ENCODE data around the gene LRBA. TPM values are rescaled to one million over a fixed set of nuclear protein-coding genes. Genes with fewer than 3 reads are reported as not detected.

LRBA gene
- polyA plus RNA-seq, 2 of the 4 experiments (the other 2 are of a cell fraction) = 10.7 to 25.1 TPM

DNA sequence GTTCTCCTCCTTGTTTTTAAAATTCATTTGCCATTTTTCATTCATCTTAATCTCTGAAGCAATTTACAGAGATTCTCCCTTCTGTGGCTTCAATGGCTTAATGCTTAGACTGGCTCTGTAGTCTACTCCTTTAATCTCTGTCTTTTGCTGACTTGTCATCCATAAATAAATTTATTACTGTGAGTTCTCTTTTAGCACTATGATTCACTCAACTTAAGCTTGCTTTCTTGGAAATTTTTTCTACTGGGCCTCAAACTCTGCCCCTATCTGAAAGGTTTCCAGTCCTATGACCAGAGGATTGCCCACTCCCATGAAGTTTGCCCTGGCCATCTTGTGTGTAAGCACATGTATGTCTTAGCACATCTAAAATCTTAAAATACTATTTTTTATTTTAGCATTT is 685.7 kb downstream of the LRBA start:
- POLR2A ChIA-PET = no interaction called here
- Histone ChIP-seq H3K9me3 (no peaks in the 10 kb centered on the region), H3K27ac (no peak overlapping the region), H3K4me1 (no peaks in the 10 kb centered on the region), H3K4me3 (no peak overlapping the region), H3K4me2 (no peak overlapping the region)
- TF ChIP-seq BHLHE40 (IDR thresholded peaks at IDR 0.05; ENCODE audit: low read depth, low read length) = no peak
- TF ChIP-seq MAFK (IDR thresholded peaks at IDR 0.05; ENCODE audit: partially characterized antibody) = no peak
- TF ChIP-seq POLR2AphosphoS2 (conservative IDR thresholded peaks at IDR 0.05; ENCODE audit: low read length) = no peak
- no peak for TF ChIP-seq CEBPB (IDR thresholded peaks at IDR 0.05)
- TF ChIP-seq POLR2A (IDR thresholded peaks at IDR 0.05; ENCODE audit: low read length) = no peak
- DNase-seq (ENCODE audit: low read depth in 1 of 2, low spot score in 1 of 2) (no peak), ATAC-seq (no peak), FAIRE-seq (no peak)
- CTCF ChIA-PET = interaction anchor here (0.6 to 1.5 kb wide), 3 partner anchors 11 to 705 kb away, joined by 3 read pairs; no protein-coding TSS in a partner anchor

DNA sequence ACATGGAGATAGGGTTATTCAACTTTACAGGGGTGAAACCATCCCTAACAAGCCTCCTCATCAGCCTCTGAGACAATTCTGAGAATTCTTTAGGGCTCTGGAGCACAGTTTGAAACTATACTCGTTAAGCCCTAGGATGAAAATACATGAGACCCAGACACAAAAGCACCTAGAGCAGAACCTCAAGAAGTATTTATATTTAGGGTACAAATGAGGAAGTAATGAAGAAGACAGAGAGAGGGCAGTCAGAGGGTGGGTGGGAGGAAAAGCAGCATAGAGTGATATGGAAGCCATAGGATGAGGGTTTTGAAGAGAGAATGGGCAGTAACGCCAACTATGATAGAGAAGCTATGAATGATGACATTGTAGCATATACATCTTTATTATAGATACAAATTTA is 686.6 kb downstream of the LRBA start:
- ChIA-PET CTCF (interaction anchor here (1.0 kb wide), 1 partner anchor 24 kb away, joined by 3 read pairs; no protein-coding TSS in a partner anchor), POLR2A (no interaction called here)
- ATAC-seq (no peak), DNase-seq (ENCODE audit: low read depth in 1 of 2, low spot score in 1 of 2) (no peak), FAIRE-seq (no peak)
- Histone ChIP-seq H3K4me1 (no peaks in the 10 kb centered on the region), H3K27ac (no peak overlapping the region), H3K4me2 (no peak overlapping the region), H3K4me3 (no peak overlapping the region), H3K9me3 (no peaks in the 10 kb centered on the region)
- TF ChIP-seq, protein P1, sequence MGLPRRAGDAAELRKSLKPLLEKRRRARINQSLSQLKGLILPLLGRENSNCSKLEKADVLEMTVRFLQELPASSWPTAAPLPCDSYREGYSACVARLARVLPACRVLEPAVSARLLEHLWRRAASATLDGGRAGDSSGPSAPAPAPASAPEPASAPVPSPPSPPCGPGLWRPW (IDR thresholded peaks at IDR 0.05) = no peak
- TF ChIP-seq, protein P2, sequence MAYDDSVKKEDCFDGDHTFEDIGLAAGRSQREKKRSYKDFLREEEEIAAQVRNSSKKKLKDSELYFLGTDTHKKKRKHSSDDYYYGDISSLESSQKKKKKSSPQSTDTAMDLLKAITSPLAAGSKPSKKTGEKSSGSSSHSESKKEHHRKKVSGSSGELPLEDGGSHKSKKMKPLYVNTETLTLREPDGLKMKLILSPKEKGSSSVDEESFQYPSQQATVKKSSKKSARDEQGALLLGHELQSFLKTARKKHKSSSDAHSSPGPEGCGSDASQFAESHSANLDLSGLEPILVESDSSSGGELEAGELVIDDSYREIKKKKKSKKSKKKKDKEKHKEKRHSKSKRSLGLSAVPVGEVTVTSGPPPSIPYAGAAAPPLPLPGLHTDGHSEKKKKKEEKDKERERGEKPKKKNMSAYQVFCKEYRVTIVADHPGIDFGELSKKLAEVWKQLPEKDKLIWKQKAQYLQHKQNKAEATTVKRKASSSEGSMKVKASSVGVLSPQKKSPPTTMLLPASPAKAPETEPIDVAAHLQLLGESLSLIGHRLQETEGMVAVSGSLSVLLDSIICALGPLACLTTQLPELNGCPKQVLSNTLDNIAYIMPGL (CRISPR knock-in tag; IDR thresholded peaks at IDR 0.05; ENCODE audit: borderline replicate concordance) = no peak
- TF ChIP-seq, protein P3, sequence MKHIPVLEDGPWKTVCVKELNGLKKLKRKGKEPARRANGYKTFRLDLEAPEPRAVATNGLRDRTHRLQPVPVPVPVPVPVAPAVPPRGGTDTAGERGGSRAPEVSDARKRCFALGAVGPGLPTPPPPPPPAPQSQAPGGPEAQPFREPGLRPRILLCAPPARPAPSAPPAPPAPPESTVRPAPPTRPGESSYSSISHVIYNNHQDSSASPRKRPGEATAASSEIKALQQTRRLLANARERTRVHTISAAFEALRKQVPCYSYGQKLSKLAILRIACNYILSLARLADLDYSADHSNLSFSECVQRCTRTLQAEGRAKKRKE (CRISPR knock-in tag; IDR thresholded peaks at IDR 0.05; ENCODE audit: low read depth) = no peak
- TF ChIP-seq, protein P4, sequence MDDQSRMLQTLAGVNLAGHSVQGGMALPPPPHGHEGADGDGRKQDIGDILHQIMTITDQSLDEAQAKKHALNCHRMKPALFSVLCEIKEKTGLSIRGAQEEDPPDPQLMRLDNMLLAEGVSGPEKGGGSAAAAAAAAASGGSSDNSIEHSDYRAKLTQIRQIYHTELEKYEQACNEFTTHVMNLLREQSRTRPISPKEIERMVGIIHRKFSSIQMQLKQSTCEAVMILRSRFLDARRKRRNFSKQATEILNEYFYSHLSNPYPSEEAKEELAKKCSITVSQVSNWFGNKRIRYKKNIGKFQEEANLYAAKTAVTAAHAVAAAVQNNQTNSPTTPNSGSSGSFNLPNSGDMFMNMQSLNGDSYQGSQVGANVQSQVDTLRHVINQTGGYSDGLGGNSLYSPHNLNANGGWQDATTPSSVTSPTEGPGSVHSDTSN (IDR thresholded peaks at IDR 0.05) = no peak
- TF ChIP-seq CBX8 (IDR thresholded peaks at IDR 0.05) (no peak), ZFP36 (IDR thresholded peaks at IDR 0.05; ENCODE audit: borderline replicate concordance, partially characterized antibody) (no peak), MYC (IDR thresholded peaks at IDR 0.05; ENCODE audit: borderline replicate concordance, low read length) (no peak), FOXS1 (CRISPR knock-in tag; IDR thresholded peaks at IDR 0.05) (no peak)
- TF ChIP-seq, protein P5, sequence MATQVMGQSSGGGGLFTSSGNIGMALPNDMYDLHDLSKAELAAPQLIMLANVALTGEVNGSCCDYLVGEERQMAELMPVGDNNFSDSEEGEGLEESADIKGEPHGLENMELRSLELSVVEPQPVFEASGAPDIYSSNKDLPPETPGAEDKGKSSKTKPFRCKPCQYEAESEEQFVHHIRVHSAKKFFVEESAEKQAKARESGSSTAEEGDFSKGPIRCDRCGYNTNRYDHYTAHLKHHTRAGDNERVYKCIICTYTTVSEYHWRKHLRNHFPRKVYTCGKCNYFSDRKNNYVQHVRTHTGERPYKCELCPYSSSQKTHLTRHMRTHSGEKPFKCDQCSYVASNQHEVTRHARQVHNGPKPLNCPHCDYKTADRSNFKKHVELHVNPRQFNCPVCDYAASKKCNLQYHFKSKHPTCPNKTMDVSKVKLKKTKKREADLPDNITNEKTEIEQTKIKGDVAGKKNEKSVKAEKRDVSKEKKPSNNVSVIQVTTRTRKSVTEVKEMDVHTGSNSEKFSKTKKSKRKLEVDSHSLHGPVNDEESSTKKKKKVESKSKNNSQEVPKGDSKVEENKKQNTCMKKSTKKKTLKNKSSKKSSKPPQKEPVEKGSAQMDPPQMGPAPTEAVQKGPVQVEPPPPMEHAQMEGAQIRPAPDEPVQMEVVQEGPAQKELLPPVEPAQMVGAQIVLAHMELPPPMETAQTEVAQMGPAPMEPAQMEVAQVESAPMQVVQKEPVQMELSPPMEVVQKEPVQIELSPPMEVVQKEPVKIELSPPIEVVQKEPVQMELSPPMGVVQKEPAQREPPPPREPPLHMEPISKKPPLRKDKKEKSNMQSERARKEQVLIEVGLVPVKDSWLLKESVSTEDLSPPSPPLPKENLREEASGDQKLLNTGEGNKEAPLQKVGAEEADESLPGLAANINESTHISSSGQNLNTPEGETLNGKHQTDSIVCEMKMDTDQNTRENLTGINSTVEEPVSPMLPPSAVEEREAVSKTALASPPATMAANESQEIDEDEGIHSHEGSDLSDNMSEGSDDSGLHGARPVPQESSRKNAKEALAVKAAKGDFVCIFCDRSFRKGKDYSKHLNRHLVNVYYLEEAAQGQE (IDR thresholded peaks at IDR 0.05) = no peak
- 89% methylated on average over 2 of the region's 2 CpGs for WGBS (ENCODE audit: missing lambda C conversion rate)

DNA sequence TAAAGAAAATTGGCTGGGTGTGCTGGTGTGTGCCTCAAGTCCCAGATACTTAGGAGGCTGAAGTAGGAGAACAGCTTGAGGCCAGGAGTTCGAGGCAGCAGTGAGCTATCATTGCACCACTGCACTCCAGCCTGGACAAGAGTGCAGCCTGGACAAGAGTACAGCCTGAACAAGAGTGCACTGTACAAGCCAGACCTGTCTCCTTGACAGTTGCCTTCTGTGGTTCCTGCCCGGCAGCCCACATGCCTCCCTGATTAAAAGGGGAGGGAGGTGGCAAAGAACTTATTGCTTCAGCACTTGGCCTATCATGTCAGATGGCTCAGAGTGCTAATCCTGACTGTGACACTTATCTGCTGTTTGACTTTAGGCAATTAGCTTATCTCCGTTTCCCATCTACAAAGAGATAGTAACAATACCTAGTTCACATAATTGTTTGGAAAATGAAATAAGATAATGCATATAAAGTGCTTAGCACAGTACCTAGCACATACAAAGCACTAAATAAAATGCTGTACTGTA is 687.8 kb downstream of the LRBA start:
- DNase-seq (ENCODE audit: low read depth in 1 of 2, low spot score in 1 of 2) (no peak), FAIRE-seq (no peak), ATAC-seq (no peak)
- 60% methylated on average over 2 of the region's 3 CpGs for WGBS (ENCODE audit: missing lambda C conversion rate)
- ChIA-PET POLR2A (no interaction called here), CTCF (no interaction called here)
- no peak overlapping the region for H3K4me3 ChIP-seq
- H3K4me2 ChIP-seq = no peak overlapping the region
- H3K9me3 ChIP-seq = no peaks in the 10 kb centered on the region
- TF ChIP-seq EHMT2 (IDR thresholded peaks at IDR 0.05; ENCODE audit: low read depth) = no peak
- TF ChIP-seq NR3C1 (IDR thresholded peaks at IDR 0.05) = no peak
- no peak for TF ChIP-seq TFCP2L1 (CRISPR knock-in tag; IDR thresholded peaks at IDR 0.05)
- TF ChIP-seq, protein P6, sequence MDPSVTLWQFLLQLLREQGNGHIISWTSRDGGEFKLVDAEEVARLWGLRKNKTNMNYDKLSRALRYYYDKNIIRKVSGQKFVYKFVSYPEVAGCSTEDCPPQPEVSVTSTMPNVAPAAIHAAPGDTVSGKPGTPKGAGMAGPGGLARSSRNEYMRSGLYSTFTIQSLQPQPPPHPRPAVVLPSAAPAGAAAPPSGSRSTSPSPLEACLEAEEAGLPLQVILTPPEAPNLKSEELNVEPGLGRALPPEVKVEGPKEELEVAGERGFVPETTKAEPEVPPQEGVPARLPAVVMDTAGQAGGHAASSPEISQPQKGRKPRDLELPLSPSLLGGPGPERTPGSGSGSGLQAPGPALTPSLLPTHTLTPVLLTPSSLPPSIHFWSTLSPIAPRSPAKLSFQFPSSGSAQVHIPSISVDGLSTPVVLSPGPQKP (IDR thresholded peaks at IDR 0.05; ENCODE audit: low read depth, low read length) = no peak
- no peak for TF ChIP-seq HOXB5 (CRISPR knock-in tag; IDR thresholded peaks at IDR 0.05)
- no peak overlapping the region for H3K27ac ChIP-seq
- H3K4me1 ChIP-seq = no peaks in the 10 kb centered on the region

All from A549 (cell line).